ENCODE results near the gene ADM.

- peak; percentile 93 to 97 for TF ChIP-seq POLR2A (IDR thresholded peaks at IDR 0.05)
- TF ChIP-seq, protein P1, sequence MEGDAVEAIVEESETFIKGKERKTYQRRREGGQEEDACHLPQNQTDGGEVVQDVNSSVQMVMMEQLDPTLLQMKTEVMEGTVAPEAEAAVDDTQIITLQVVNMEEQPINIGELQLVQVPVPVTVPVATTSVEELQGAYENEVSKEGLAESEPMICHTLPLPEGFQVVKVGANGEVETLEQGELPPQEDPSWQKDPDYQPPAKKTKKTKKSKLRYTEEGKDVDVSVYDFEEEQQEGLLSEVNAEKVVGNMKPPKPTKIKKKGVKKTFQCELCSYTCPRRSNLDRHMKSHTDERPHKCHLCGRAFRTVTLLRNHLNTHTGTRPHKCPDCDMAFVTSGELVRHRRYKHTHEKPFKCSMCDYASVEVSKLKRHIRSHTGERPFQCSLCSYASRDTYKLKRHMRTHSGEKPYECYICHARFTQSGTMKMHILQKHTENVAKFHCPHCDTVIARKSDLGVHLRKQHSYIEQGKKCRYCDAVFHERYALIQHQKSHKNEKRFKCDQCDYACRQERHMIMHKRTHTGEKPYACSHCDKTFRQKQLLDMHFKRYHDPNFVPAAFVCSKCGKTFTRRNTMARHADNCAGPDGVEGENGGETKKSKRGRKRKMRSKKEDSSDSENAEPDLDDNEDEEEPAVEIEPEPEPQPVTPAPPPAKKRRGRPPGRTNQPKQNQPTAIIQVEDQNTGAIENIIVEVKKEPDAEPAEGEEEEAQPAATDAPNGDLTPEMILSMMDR (IDR thresholded peaks at IDR 0.05 in 4 of 5, conservative IDR thresholded peaks at IDR 0.05 in 1 of 5): peak; percentile 59 to 85 (median 82)
Measured at GRCh38 chr11:10304495-10305261, at the start of gene ADM.
